AG08396 (cell line): ENCODE results near the gene UBTF.

ENCODE experiments used
- DNase-seq: peaks from one replicate; pipeline ENCODE4 v3.0.0; 2012; ENCODE audit warnings: low spot score, mixed read lengths

Gene UBTF

DNA sequence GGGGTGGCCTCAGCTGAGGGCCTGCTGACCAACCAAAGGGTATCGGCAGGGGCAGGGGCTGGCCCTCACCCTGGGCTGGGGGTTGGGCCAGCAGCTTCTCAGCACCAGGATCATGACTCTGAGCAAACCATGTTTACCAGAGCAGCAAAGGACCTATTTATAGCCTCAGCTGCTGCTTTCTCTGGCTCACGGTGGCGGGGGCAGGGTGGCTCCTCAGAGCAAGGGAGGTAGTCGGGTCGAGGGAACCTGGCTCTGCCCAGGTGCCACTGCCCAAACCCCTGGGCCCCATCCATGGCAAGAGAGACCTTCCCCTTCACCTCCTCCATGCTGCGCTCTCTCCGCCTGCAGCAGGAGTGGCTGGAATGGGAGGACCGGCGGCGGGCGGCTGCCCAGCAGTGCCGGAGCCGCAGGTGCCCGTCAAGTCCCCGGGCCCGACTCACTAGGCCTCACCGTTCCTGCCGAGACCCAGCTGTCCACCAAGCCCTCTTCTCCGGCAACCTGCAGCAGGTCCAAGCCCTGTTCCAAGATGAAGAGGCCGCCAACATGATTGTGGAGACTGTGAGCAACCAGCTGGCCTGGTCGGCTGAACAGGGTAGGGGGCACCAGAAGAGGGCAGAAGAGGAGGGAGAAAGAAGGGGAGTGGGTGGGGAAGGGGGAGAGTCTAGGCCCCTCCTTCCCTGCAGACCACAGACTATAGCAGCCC is 48.8 kb downstream of the UBTF start, which contains the start of gene ASB16:
Gene ASB16 (plus strand): TSS at position 206 of the 703 bp plus-strand sequence. CDS start 86 bp downstream, at position 292.
- peak; percentile 74 for DNase-seq

DNA sequence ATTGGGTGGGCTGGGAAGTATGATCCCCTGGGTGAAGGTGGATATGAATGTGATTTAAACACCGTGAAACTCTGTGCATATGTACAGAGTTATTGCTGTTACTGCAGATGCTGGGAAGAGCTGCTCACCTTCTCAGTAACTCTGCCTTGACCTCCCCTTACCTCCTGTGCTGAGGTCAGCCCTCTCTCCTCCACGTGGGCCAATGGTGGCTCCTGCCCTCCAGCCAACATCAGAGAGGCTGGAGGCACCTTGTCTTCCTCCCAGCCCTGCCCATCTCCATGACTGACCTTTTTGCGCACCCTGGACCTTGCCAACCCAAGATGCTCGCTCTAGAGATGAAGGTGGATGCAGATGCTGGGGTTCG is 49.4 kb downstream of the UBTF start:
- DNase-seq = no peak

- DNase-seq = no peak
These were observed 52.2 kb downstream of the UBTF start for GRCh38 chr17:44167181-44167861.

DNA sequence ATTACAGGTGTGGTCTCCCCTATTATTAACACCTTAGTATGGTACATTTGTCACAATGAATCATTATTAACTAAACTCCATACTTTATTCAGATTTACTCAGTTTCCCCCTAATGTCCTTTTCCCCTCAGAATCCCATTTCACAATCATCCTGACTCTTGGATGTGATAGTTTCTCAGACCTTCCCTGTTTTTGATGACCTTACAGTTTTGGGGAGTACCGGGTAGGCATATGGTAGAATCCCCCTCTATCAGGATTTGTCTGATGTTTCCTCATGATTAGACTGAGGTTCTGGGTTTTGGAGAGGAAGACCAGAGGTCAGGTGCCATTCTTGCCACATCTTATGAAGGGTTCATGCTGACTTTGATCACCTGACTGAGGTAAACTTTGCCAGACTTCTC is 55.0 kb downstream of the UBTF start:
- no peak for DNase-seq

- no peak for DNase-seq
These were observed 59.8 kb downstream of the UBTF start for GRCh38 chr17:44159519-44160210.

GRCh38 chr17:44155488-44155887 is 64.0 kb downstream of the UBTF start:
- DNase-seq = no peak
